ENCODE measurements around the gene NQO1. TPM values are rescaled to one million over a fixed set of nuclear protein-coding genes. Genes with fewer than 3 reads are reported as not detected.

Gene NQO1
- total RNA-seq, 2 donors from 2014 or later = 26.5 to 36.6 TPM

DNA sequence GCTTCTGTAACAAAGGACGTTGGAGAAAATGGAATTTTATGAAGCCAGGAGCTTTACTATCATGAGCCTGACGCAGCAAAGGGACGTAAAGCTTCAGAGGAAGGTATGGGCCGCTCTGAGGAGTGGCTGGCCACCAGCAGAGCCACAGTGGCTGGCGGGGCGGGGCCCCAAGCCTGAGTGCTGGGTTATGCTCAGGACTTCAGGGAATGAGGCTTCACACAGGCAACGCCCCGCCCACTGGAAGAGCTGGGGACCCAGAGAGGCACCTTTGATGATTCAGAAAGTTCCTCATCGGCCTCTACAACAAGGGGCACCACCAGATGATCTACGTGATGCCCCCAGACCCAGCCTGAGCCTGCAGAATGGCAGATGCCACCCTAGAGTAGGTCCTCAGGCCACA lies 19.6 kb upstream of the NQO1 start:
- no peak for ATAC-seq
- Histone ChIP-seq H3K4me1 (no peaks in the 10 kb centered on the region), H3K27ac (no peak overlapping the region), H3K36me3 (replicated peaks in 1 of 2; ENCODE audit: insufficient read depth in 1 of 2, low read depth in 2 of 2) (peaks cover 13 to 65% of the 10 kb centered on the region in 2 donors), H3K27me3 (no peaks in the 10 kb centered on the region), H3K9me3 (no peaks in the 10 kb centered on the region), H3K4me3 (no peak overlapping the region)
- DNase-seq = no peak
- WGBS, 2 donors = 84 to 89% methylated on average over 5 to 10 of the region's 10 CpGs
- intact Hi-C loops (cut with DNase I) = no loop called here
- no peak for TF ChIP-seq POLR2A (IDR thresholded peaks at IDR 0.05)
- TF ChIP-seq, protein P1, sequence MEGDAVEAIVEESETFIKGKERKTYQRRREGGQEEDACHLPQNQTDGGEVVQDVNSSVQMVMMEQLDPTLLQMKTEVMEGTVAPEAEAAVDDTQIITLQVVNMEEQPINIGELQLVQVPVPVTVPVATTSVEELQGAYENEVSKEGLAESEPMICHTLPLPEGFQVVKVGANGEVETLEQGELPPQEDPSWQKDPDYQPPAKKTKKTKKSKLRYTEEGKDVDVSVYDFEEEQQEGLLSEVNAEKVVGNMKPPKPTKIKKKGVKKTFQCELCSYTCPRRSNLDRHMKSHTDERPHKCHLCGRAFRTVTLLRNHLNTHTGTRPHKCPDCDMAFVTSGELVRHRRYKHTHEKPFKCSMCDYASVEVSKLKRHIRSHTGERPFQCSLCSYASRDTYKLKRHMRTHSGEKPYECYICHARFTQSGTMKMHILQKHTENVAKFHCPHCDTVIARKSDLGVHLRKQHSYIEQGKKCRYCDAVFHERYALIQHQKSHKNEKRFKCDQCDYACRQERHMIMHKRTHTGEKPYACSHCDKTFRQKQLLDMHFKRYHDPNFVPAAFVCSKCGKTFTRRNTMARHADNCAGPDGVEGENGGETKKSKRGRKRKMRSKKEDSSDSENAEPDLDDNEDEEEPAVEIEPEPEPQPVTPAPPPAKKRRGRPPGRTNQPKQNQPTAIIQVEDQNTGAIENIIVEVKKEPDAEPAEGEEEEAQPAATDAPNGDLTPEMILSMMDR (IDR thresholded peaks at IDR 0.05) = no peak

DNA sequence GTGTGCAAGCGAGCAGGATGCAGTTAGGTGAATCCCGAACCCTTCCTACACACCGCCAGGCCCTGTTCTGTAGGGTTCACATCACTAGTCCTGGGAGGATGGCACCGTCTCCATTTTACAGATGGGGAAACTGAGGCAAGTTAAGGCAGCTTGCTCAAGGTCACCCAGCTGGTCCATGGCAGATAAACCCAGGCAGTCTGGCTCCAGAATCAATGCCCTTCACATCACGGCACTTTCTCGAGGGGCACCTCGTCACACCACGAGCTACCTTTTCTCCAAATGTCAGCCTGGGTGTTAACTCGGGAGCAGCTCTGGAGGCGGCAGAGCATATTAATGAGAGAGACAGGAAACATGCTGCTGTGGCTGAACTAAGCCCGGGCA lies 18.9 kb upstream of the NQO1 start:
- ATAC-seq (no peak), DNase-seq (no peak)
- no peak for TF ChIP-seq POLR2A (IDR thresholded peaks at IDR 0.05)
- TF ChIP-seq, protein P1 (IDR thresholded peaks at IDR 0.05) = no peak
- H3K9me3 ChIP-seq = no peaks in the 10 kb centered on the region
- peaks cover 13 to 65% of the 10 kb centered on the region in 2 donors for H3K36me3 ChIP-seq (replicated peaks in 1 of 2; ENCODE audit: insufficient read depth in 1 of 2, low read depth in 2 of 2)
- H3K4me3 ChIP-seq = no peak overlapping the region
- H3K27ac ChIP-seq = no peak overlapping the region
- intact Hi-C loops (cut with DNase I) = no loop called here
- WGBS, 2 donors = 80 to 89% methylated on average over 3 to 11 of the region's 11 CpGs
- H3K4me1 ChIP-seq = no peaks in the 10 kb centered on the region
- H3K27me3 ChIP-seq = no peaks in the 10 kb centered on the region

DNA sequence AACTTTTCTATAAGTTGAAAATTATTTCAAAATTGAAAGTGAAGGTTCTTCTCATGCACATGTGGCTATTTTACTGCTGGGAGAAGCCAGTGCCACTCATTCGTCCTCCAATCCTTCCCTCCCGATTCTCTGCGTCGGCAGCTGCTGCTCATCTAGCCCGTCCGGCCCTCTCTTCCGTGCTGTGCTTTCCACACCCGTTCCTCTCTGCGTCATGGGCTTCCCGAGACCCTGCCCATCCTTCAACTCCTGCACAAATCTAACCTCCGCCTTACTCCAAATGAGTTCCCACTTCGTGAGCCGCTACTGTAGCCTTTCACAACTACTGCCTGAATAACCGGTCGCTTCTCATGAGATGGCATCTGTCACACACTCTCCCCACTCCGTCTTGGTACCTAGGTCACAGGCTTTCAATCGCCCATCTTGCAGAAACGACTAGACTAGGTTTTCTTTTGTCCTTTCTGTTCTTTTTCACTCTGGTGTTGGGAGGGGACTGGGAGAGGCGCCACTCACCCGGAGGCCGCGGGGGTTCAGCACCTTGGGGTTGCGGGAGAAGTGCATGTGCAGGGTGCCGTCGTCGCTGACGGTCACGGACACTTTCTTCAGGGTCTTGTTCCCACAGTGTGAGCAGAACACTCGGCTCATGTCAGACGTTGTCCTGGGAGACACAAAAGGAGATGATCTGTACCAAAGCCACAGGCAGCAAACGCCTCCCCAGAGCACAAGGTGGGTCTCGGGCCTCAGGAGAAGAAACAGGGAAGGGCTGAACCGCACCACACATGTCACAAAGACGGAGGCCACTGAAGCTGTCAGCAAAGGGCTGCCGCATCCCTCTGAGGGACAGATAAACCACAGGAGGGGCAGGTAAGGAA lies 18.2 kb upstream of the NQO1 start:
- intact Hi-C loops (cut with DNase I) = no loop called here

DNA sequence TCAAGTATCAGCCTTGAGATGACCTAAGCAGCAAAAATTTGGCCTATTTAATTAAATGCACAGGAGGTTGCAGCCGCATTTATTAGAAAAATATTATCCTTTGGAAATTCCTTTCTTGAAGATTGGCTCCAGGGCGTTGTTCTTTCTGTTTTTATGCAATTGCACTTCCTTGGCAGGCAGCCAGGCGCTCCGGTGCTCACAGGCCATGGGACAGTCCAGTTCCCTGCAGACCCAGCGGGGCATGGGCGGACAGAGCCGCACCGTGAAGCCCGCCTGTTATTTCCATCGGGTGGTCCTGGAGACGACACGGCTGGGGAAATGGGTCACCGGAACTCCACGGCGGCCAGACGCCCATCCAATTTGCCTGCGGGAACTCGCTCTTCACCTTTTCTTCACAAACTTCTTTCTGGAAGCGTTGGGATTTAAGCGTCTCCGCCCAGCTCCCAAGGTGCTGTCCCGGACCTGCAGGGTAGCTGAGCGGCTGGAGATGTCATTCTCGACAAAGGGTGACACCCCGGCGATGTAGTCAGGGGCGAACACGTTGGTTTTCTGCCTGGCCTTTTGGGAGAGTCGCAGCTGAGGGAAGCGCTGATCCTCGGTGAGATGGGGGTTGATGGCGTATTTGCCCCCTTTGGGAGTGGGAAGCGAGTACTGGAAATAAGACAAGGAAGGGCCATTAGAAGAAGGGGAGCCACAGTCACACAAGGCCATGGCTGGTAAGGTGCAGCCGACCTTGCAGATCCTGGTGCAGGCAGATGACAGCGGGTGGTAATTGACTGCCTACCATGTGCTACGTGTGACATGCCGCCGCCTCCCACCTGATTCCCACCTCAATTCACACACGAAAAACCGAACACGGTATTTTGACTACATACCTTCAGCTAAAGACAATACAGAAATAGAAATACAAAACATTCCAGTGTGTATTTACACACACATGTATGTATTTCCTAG lies 15.9 kb upstream of the NQO1 start:
- DNase-seq = peak; percentile 64 to 80 (median 71)
- intact Hi-C loops (cut with DNase I) = no loop called here
- Histone ChIP-seq H3K4me3 (no peak overlapping the region), H3K4me1 (no peaks in the 10 kb centered on the region), H3K27me3 (no peaks in the 10 kb centered on the region), H3K27ac (peak overlapping the region in 1 of 4 donors; percentile 37), H3K9me3 (no peaks in the 10 kb centered on the region), H3K36me3 (replicated peaks in 1 of 2; ENCODE audit: insufficient read depth in 1 of 2, low read depth in 2 of 2) (peaks cover 0 to 46% of the 10 kb centered on the region in 2 donors)
- no peak for TF ChIP-seq POLR2A (IDR thresholded peaks at IDR 0.05)
- TF ChIP-seq, protein P1 (IDR thresholded peaks at IDR 0.05) = no peak
- WGBS, 2 donors = 83 to 84% methylated on average over 41 of the region's 41 CpGs
- ATAC-seq = peak; percentile 37

More for the DNA sequence above, 18.2 kb upstream of the NQO1 start:
- H3K36me3 ChIP-seq (replicated peaks in 1 of 2; ENCODE audit: insufficient read depth in 1 of 2, low read depth in 2 of 2) = peaks cover 13 to 65% of the 10 kb centered on the region in 2 donors
- TF ChIP-seq POLR2A (IDR thresholded peaks at IDR 0.05) = no peak
- TF ChIP-seq, protein P1 (IDR thresholded peaks at IDR 0.05) = no peak
- H3K9me3 ChIP-seq = no peaks in the 10 kb centered on the region
- no peak for DNase-seq
- no peak overlapping the region for H3K4me3 ChIP-seq
- 92 to 93% methylated on average over 35 of the region's 35 CpGs for WGBS, 2 donors
- H3K27ac ChIP-seq = no peak overlapping the region
- H3K27me3 ChIP-seq = no peaks in the 10 kb centered on the region
- no peak for ATAC-seq
- no peaks in the 10 kb centered on the region for H3K4me1 ChIP-seq

Data from body of pancreas (tissue), 4 donors.